Lung (tissue), 12 donors: ENCODE data around the gene SNRPD3. TPM values are rescaled to one million over a fixed set of nuclear protein-coding genes. Genes with fewer than 3 reads are reported as not detected.
"Not testable (repeated sequence)": the region's sequence is repeated elsewhere in the genome, so short reads cannot be mapped to it uniquely, and the experiment has no call there.

ENCODE experiments used
- ATAC-seq: fragments of 200-7000 bp; cut with Tn5 transposase; one replicate; pipeline ENCODE4 v1.9.1; 2020; ENCODE audit warnings: moderate number of reproducible peaks; ENCODE audit not compliant: insufficient read depth, low FRiP score
- DNase-seq, 3 donors: peaks; one replicate each; pipeline ENCODE4 v3.0.0-alpha.2; 2013 to 2017
- H3K27ac ChIP-seq, 2 donors: one replicate each; pipeline ENCODE4 v1.5.1; 2013; ENCODE audit warnings: mild to moderate bottlenecking in 2 of 2, moderate library complexity in 2 of 2, control low read depth in 1 of 2, inconsistent platforms in 1 of 2, low read depth in 1 of 2, low read length in 1 of 2
- H3K27me3 ChIP-seq, 3 donors: one replicate each; pipeline ENCODE4 v1.5.1; 2013; ENCODE audit warnings: low read length in 2 of 3; ENCODE audit not compliant: control insufficient read depth in 3 of 3, insufficient read depth in 3 of 3
- H3K36me3 ChIP-seq, 4 donors: one replicate each; pipeline ENCODE4 v1.5.1; 2013; ENCODE audit warnings: low read length in 4 of 4, mild to moderate bottlenecking in 1 of 4, moderate library complexity in 1 of 4; ENCODE audit not compliant: control insufficient read depth in 4 of 4, insufficient read depth in 4 of 4
- H3K4me1 ChIP-seq, 5 donors: one replicate each; pipeline ENCODE4 v1.5.1; 2013; ENCODE audit warnings: low read length in 5 of 5, mild to moderate bottlenecking in 2 of 5, moderate library complexity in 1 of 5; ENCODE audit not compliant: control insufficient read depth in 5 of 5, insufficient read depth in 5 of 5
- H3K4me3 ChIP-seq: one replicate; pipeline ENCODE4 v1.5.1; 2013; ENCODE audit warnings: mild to moderate bottlenecking, control low read depth, moderate library complexity
- H3K9ac ChIP-seq, 2 donors: one replicate each; pipeline ENCODE4 v1.5.1; 2013; ENCODE audit warnings: low read length in 2 of 2, control low read depth in 1 of 2; ENCODE audit not compliant: insufficient read depth in 1 of 2
- H3K9me3 ChIP-seq, 4 donors: one replicate each; pipeline ENCODE4 v1.5.1; 2013; ENCODE audit warnings: low read length in 3 of 4, mild to moderate bottlenecking in 1 of 4, moderate library complexity in 1 of 4; ENCODE audit not compliant: control insufficient read depth in 4 of 4, insufficient read depth in 3 of 4
- WGBS, 2 donors: extraction: QIAGEN DNeasy Blood & Tissue Kit; methylation state at CpG; one replicate each; pipeline ENCODE4 v1.1.7; 2013; 5-methylcytosine and 5-hydroxymethylcytosine counted together
- polyA plus RNA-seq, 2 donors: library from polyadenylated mRNA; stranded (reverse); fragments of 200-250 nt; gene quantifications; one replicate each; pipeline ENCODE4 v1.2.1, GENCODE V29; 2013
- total RNA-seq, 2 donors: library from RNA; depleted of rRNA in 1 of 2; stranded (reverse); fragments of >200 nt in 1 of 2; gene quantifications; one replicate each; pipeline ENCODE4 v1.2.1, GENCODE V29; 2014 to 2021
- TF ChIP-seq, protein P1 (sequence below): IDR thresholded peaks from 2 replicates; pipeline ENCODE4 v1.5.1; 2012; ENCODE audit warnings: mild to moderate bottlenecking; ENCODE audit errors: control extremely low read depth, extremely low read depth
- donor health status: control.
- donor health status: control.
- donor health status: Bipolar disorder and iron deficiency.
- donor health status: healthy.
- donor health status: DM: yes; HTN: yes; CAD: no.

SNRPD3 gene
- total and polyA plus RNA-seq, 4 donors: 76.3 to 193 (median 111) TPM

DNA sequence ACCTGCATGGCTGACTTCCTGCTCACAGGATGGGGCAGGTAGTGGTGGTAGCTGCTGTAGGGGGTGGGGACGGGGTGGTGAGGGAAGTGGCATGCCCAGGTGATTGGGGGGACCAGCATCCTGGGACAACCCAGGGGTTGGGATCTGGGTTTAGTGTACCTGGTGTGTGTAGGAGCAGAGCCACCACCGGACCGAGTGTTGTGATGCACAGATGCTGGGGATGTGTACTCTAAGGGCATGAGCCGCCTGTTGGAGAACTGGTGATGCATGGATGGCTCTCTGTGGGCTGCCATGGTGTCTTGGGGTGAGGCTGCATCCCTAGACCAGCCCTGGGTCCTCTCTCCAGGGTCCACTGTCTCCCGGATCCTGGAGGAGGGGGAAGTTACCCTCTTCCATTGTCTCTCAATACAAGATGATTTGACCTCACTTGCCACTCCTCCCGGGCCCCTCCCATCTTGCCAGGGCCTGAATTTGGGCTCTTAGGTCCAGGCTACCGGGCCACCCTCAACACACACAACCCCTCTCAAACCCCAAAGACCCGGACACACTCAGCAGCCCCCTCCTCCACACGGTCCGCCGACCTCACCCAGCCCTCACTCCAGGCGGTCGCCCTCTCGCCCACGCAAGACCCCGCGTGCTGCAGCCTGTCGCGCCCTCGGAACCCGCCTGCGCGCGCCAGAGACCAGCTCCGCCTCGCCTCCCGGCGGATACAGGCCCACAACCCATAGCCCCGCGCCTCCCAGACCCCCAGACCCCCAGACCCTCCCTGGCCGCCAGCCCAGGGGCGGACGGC, 36.5 kb downstream of the SNRPD3 start:
- WGBS, 2 donors: 10 to 11% methylated on average over 33 of the region's 33 CpGs
- ATAC-seq (no peak), DNase-seq (peak in 2 of 3 donors; percentile 36 to 47)
- Histone ChIP-seq H3K9ac (peak overlapping the region; percentile 49 to 63), H3K4me1 (peaks cover 0 to 34% (median 9%) of the 10 kb centered on the region in 5 donors), H3K4me3 (peak overlapping the region; percentile 47), H3K27me3 (no peaks in the 10 kb centered on the region), H3K27ac (peak overlapping the region in 1 of 2 donors; percentile 55), H3K9me3 (no peaks in the 10 kb centered on the region), H3K36me3 (peaks cover 0 to 18% (median 12%) of the 10 kb centered on the region in 4 donors)
- TF ChIP-seq, protein P1, sequence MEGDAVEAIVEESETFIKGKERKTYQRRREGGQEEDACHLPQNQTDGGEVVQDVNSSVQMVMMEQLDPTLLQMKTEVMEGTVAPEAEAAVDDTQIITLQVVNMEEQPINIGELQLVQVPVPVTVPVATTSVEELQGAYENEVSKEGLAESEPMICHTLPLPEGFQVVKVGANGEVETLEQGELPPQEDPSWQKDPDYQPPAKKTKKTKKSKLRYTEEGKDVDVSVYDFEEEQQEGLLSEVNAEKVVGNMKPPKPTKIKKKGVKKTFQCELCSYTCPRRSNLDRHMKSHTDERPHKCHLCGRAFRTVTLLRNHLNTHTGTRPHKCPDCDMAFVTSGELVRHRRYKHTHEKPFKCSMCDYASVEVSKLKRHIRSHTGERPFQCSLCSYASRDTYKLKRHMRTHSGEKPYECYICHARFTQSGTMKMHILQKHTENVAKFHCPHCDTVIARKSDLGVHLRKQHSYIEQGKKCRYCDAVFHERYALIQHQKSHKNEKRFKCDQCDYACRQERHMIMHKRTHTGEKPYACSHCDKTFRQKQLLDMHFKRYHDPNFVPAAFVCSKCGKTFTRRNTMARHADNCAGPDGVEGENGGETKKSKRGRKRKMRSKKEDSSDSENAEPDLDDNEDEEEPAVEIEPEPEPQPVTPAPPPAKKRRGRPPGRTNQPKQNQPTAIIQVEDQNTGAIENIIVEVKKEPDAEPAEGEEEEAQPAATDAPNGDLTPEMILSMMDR: no peak

DNA sequence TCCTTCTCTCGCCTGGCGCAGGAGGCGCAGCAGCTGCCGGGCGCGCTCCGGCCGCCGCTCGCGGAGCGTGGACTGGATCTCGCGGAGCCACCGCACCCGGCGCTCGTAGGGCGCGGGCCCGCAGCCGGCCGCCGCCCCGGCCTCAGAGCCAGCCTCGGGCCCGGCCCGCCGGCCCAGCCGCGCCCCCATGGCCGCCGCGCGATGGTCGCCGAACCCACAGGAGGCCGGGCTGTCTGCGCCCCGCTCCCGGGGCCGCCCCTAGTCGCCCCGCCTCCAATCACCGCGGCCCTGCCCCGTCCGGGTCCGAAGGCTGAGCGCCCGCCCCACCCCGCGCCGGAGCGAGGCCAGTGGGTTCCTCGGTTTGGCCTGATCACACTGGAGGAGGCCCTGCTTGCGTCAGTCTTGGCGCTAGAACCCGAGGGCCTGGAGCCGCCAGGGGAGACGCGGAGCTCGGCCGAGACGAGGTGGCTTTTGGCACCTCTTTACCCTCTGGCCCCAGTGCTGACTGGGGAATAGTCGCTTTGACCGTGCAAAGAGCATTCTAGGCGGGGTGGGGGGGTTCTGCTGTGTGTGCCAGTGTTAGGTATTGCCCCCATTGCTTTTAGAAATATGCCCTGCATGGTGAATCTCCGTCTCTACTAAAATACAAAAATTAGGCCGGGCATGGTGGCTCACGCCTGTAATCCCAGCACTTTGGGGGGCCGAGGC, 37.2 kb downstream of the SNRPD3 start, which contains the start of gene LRRC75B:
Gene LRRC75B, minus strand, starts transcription at position 223 of the 708 bp plus-strand sequence. Its CDS starts 34 bp downstream, at position 189.
- ATAC-seq (peak; percentile 90), DNase-seq (peak; percentile 95 to 96 (median 95))
- H3K4me3 ChIP-seq: peak within 1 kb of the TSS; percentile 47
- no peaks in the 10 kb centered on the region for H3K27me3 ChIP-seq
- peak within 1 kb of the TSS; percentile 63 to 88 for H3K9ac ChIP-seq
- H3K9me3 ChIP-seq: no peaks in the 10 kb centered on the region
- TF ChIP-seq, protein P1: no peak
- H3K4me1 ChIP-seq: peaks cover 0 to 34% (median 9%) of the 10 kb centered on the region in 5 donors
- H3K36me3 ChIP-seq: peaks cover 0 to 13% (median 8%) of the 10 kb centered on the region in 4 donors
- H3K27ac ChIP-seq: peak within 1 kb of the TSS; percentile 48 to 71
- WGBS, 2 donors: 5 to 7% methylated on average over 48 to 72 of the region's 72 CpGs

DNA sequence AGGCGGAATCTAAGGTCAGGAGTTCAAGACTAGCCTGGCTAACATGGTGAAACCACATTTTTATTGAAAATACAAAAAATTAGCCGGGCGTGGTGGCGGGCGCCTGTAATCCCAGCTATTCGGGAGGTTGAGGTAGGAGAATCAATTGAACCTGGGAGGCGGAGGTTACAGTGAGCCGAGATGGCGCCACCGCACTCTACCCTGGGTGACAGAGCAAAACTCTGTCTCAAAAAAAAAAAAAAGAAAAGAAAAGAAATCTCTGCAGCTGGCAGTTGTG, 37.7 kb downstream of the SNRPD3 start:
- not testable (repeated sequence) for H3K9me3 ChIP-seq, H3K36me3 ChIP-seq, H3K27me3 ChIP-seq, ATAC-seq, H3K4me3 ChIP-seq, DNase-seq
- 90 to 94% methylated on average over 10 of the region's 10 CpGs for WGBS, 2 donors
- H3K9ac ChIP-seq: peak overlapping the region in 1 of 2 donors; percentile 88
- H3K27ac ChIP-seq: peak overlapping the region in 1 of 2 donors; percentile 48
- H3K4me1 ChIP-seq: peaks cover 0 to 29% (median 9%) of the 10 kb centered on the region in 5 donors
